HepG2 (cell line): ENCODE measurements around the gene TCN1. TPM values are rescaled to one million over a fixed set of nuclear protein-coding genes. Genes with fewer than 3 reads are reported as not detected.

Experiments
- ATAC-seq: fragments of 200-7000 bp; cut with Tn5 transposase; 3 replicates; pipeline ENCODE4 v1.9.1; 2020; ENCODE audit warnings: mild to moderate bottlenecking, moderate library complexity
- BruUV-seq: library from RNA; stranded (reverse); fragments of 400-500 nt; replicated peaks from 2 replicates; lab custom pipeline; 2021; lab: Mats Ljungman, UMichigan
- CTCF ChIA-PET: fragments of 300-600 bp; formaldehyde crosslinking; extraction: SDS; loops from one replicate; lab custom pipeline; 2021; ENCODE audit warnings: low total read pairs, inconsistent platforms, low intra/inter-chr PET ratio; lab: Yijun Ruan, JAX
- POLR2A ChIA-PET: fragments of 350-600 bp; sonication (Branson Sonifier 250); formaldehyde crosslinking; loops from one replicate; lab custom pipeline; 2020; ENCODE audit warnings: antibody characterized with exemption, inconsistent platforms; lab: Yijun Ruan, JAX
- DNase-seq: peaks from one replicate; pipeline ENCODE4 v3.0.0-alpha.2; 2015; ENCODE audit warnings: low spot score
- FAIRE-seq: peaks from 3 replicates; lab custom pipeline; 2011; peaks lifted over from hg19 to GRCh38; lab: Jason Lieb, UNC
- H2AFZ ChIP-seq: one replicate; pipeline ENCODE4 v1.6.1; 2011; ENCODE audit warnings: low read length, inconsistent platforms
- H3K27ac ChIP-seq: fragments of 300-600 bp; 3 replicates; pipeline ENCODE4 v1.8.0; 2011; ENCODE audit warnings: mixed run types, mild to moderate bottlenecking, mixed read lengths, low read length, inconsistent platforms; ENCODE audit not compliant: insufficient read depth; ENCODE audit errors: extremely low read length
- H3K27me3 ChIP-seq, 2 experiments: fragments of 200-600 bp in 1 of 2; 2 replicates in 1 of 2; 3 replicates in 1 of 2; pipeline versions ENCODE4 v1.6.0 to v1.8.0; 2011; ENCODE audit warnings: low read length in 2 of 2, mild to moderate bottlenecking in 2 of 2, moderate library complexity in 2 of 2, inconsistent platforms in 1 of 2; ENCODE audit not compliant: insufficient read depth in 2 of 2, control insufficient read depth in 1 of 2
- H3K36me3 ChIP-seq, 2 experiments: fragments of 200-600 bp in 1 of 2; replicated peaks in 1 of 2; 2 replicates in 1 of 2; 3 replicates in 1 of 2; pipeline versions ENCODE4 v1.5.1 to v1.8.0; 2011; ENCODE audit warnings: low read length in 2 of 2, inconsistent platforms in 1 of 2; ENCODE audit not compliant: insufficient read depth in 2 of 2, control insufficient read depth in 1 of 2
- H3K4me1 ChIP-seq: 2 replicates; pipeline ENCODE4 v1.5.1; 2012; ENCODE audit warnings: low read length, inconsistent platforms; ENCODE audit not compliant: insufficient read depth
- H3K4me2 ChIP-seq: 2 replicates; pipeline ENCODE4 v1.6.0; 2011; ENCODE audit warnings: low read depth, low read length, inconsistent platforms
- H3K4me3 ChIP-seq, 3 experiments: fragments of 200-600 bp in 1 of 3; sonication (generic), shearing (Covaris generic) in 1 of 3; replicated peaks in 1 of 3; 2 replicates each; pipeline ENCODE4 v1.5.1; 2011 to 2016; ENCODE audit warnings: low read length in 3 of 3, inconsistent platforms in 2 of 3, low read depth in 2 of 3, mild to moderate bottlenecking in 2 of 3, control low read depth in 1 of 3, mixed read lengths in 1 of 3; ENCODE audit not compliant: insufficient read depth in 1 of 3
- H3K79me2 ChIP-seq: one replicate; pipeline ENCODE4 v1.6.1; 2011; ENCODE audit warnings: low read length, inconsistent platforms; ENCODE audit not compliant: insufficient read depth
- H3K9ac ChIP-seq: 2 replicates; pipeline ENCODE4 v1.6.0; 2011; ENCODE audit warnings: mild to moderate bottlenecking, low read depth, low read length, inconsistent platforms; ENCODE audit not compliant: insufficient read depth
- H3K9me3 ChIP-seq: 2 replicates; pipeline ENCODE4 v1.5.1; 2012; ENCODE audit warnings: mild to moderate bottlenecking, low read length
- H4K20me1 ChIP-seq: 2 replicates; pipeline ENCODE4 v1.6.0; 2011; ENCODE audit warnings: inconsistent platforms, mild to moderate bottlenecking, low read length, moderate library complexity; ENCODE audit not compliant: insufficient read depth
- GATAD2A ChIP-seq: IDR thresholded peaks from 2 replicates; pipeline ENCODE4 v1.6.1; 2016
- KLF11 ChIP-seq: IDR thresholded peaks from 2 replicates; pipeline ENCODE4 v1.6.1; 2016; ENCODE audit warnings: missing compliant biosample characterization
- MTF1 ChIP-seq: sonication (generic); formaldehyde crosslinking; IDR thresholded peaks from 2 replicates; pipeline ENCODE4 v1.5.0; 2020; ENCODE audit warnings: missing genetic modification reagents
- NFE2L2 ChIP-seq: fragments of 150-350 bp; IDR thresholded peaks from 2 replicates; pipeline ENCODE4 v1.6.1; 2014; ENCODE audit warnings: low read length
- PAXIP1 ChIP-seq: sonication (generic); formaldehyde crosslinking; conservative IDR thresholded peaks from 2 replicates; pipeline ENCODE4 v1.4.0; 2020; ENCODE audit warnings: mild to moderate bottlenecking, missing genetic modification reagents, moderate library complexity
- SNAPC2 ChIP-seq: sonication (generic); formaldehyde crosslinking; IDR thresholded peaks from 2 replicates; pipeline ENCODE4 v1.8.1; 2022; ENCODE audit warnings: mild to moderate bottlenecking, missing genetic modification reagents
- TBX2 ChIP-seq: sonication (generic); formaldehyde crosslinking; IDR thresholded peaks from 2 replicates; pipeline ENCODE4 v1.5.0; 2020; ENCODE audit warnings: missing genetic modification reagents, mild to moderate bottlenecking, borderline replicate concordance
- ZBTB37 ChIP-seq: sonication (generic); formaldehyde crosslinking; IDR thresholded peaks from 2 replicates; pipeline ENCODE4 v1.4.0; 2020; ENCODE audit warnings: mild to moderate bottlenecking, missing genetic modification reagents
- ZBTB46 ChIP-seq: sonication (generic); formaldehyde crosslinking; IDR thresholded peaks from 2 replicates; pipeline ENCODE4 v1.4.0; 2020; ENCODE audit warnings: mild to moderate bottlenecking, missing genetic modification reagents, borderline replicate concordance
- ZFP36L2 ChIP-seq: sonication (generic); formaldehyde crosslinking; IDR thresholded peaks from 2 replicates; pipeline ENCODE4 v1.4.0; 2020; ENCODE audit warnings: missing genetic modification reagents
- ZNF414 ChIP-seq: sonication (generic); formaldehyde crosslinking; IDR thresholded peaks from 2 replicates; pipeline ENCODE4 v1.5.0; 2020; ENCODE audit warnings: missing genetic modification reagents
- ZNF432 ChIP-seq: sonication (generic); formaldehyde crosslinking; IDR thresholded peaks from 2 replicates; pipeline ENCODE4 v1.5.0; 2020; ENCODE audit warnings: missing genetic modification reagents, mild to moderate bottlenecking, borderline replicate concordance
- WGBS: methylation state at CpG from one replicate; pipeline ENCODE4 v1.1.6; 2017; ENCODE audit warnings: low lambda C conversion rate; 5-methylcytosine and 5-hydroxymethylcytosine counted together
- in situ Hi-C: cut with HindIII; loops from 2 replicates; pipeline ENCODE4 v1.10.0; 2017; ENCODE audit warnings: low pct_unique_long_range_greater_than_20kb; ENCODE audit not compliant: extremely low pct_ligation_motif_present
- intact Hi-C: fragments of 100-400 bp; cut with micrococcal nuclease; formaldehyde crosslinking; loops from one replicate; pipeline ENCODE4 v1.10.0; 2022; ENCODE audit not compliant: unreplicated experiment
- polyA plus RNA-seq, 8 experiments: library from polyadenylated mRNA; depleted of rRNA in 3 of 8; stranded (reverse) in 7 of 8; unstranded in 1 of 8; fragments of >200 nt; fragmentation: Illumina TruSeq in 4 of 8; extraction: Trizol in 4 of 8; gene quantifications; 2 replicates each; pipeline versions ENCODE4 v1.2.1 to v1.2.3, GENCODE V29; 2011 to 2016; ENCODE audit warnings: low read depth in 4 of 8, missing spikeins in 1 of 8, mixed read lengths in 1 of 8; ENCODE audit not compliant: insufficient read depth in 1 of 8
- total RNA-seq, 5 experiments: library from RNA; depleted of rRNA; stranded (reverse); fragments of >200 nt; fragmentation: Illumina TruSeq; extraction: Trizol; gene quantifications; 2 replicates each; pipeline ENCODE4 v1.2.3, GENCODE V29; 2016; ENCODE audit warnings: low read depth in 1 of 5

TCN1 gene
- total and polyA plus RNA-seq, 2 of the 13 experiments (the other 11 are each of a cell fraction or from before 2014, with no cell fraction given), result not detected

- CTCF ChIA-PET, result no interaction called here
- Histone ChIP-seq H3K4me2 (no peak overlapping the region), H3K9ac (no peak overlapping the region), H4K20me1 (no peaks in the 10 kb centered on the region), H3K27me3 (no peaks in the 10 kb centered on the region), H3K4me3 (no peak overlapping the region)
- intact Hi-C loops, result no loop called here
- TF ChIP-seq ZBTB46 (CRISPR knock-in tag) (no peak), GATAD2A (CRISPR knock-in tag) (no peak), NFE2L2 (peak; percentile 68)
- TF ChIP-seq, all 625 proteins: peak for 1
- Histone ChIP-seq H3K36me3 (no peaks in the 10 kb centered on the region), H3K79me2 (no peaks in the 10 kb centered on the region), H3K9me3 (no peaks in the 10 kb centered on the region), H3K4me1 (no peaks in the 10 kb centered on the region), H3K27ac (no peak overlapping the region), H2AFZ (no peak overlapping the region)
- 0% methylated on average over 2 of the region's 2 CpGs for WGBS
- DNase-seq (no peak), ATAC-seq (no peak), FAIRE-seq (no peak)
- POLR2A ChIA-PET, result no interaction called here
- in situ Hi-C loops, result no loop called here
- no TSS peak for BruUV-seq
Measured at GRCh38 chr11:59833602-59834001, 32.7 kb downstream of the TCN1 start.

- ChIA-PET POLR2A (no interaction called here), CTCF (no interaction called here)
- WGBS, result 3% methylated on average over 3 of the region's 3 CpGs
- ATAC-seq (no peak), DNase-seq (no peak), FAIRE-seq (no peak)
- TF ChIP-seq ZFP36L2 (no peak), KLF11 (CRISPR knock-in tag) (no peak), SNAPC2 (CRISPR knock-in tag) (no peak), PAXIP1 (CRISPR knock-in tag) (no peak), TBX2 (no peak), MTF1 (no peak), ZNF414 (CRISPR knock-in tag) (no peak), ZNF432 (CRISPR knock-in tag) (no peak), ZBTB37 (CRISPR knock-in tag) (no peak)
- H2AFZ ChIP-seq, result no peak overlapping the region
- no peak overlapping the region for H3K4me2 ChIP-seq
- BruUV-seq, result no TSS peak
- H3K79me2 ChIP-seq, result no peaks in the 10 kb centered on the region
- no peaks in the 10 kb centered on the region for H3K27me3 ChIP-seq
- in situ Hi-C loops, result no loop called here
- no peak overlapping the region for H3K27ac ChIP-seq
- intact Hi-C loops, result no loop called here
- no peaks in the 10 kb centered on the region for H3K9me3 ChIP-seq
- H3K4me3 ChIP-seq, result no peak overlapping the region
- H4K20me1 ChIP-seq, result no peaks in the 10 kb centered on the region
- H3K4me1 ChIP-seq, result no peaks in the 10 kb centered on the region
- H3K9ac ChIP-seq, result no peak overlapping the region
- H3K36me3 ChIP-seq, result no peaks in the 10 kb centered on the region
Measured at GRCh38 chr11:59829358-59829757, 36.9 kb downstream of the TCN1 start.
